Stimulated activated CD8-positive, alpha-beta memory T cell treated with anti-CD3 and anti-CD28 coated beads, Interleukin-7, amount 100 ng/mL, for 48 hours (primary cell): Measurements from ENCODE around the gene NKPD1.

ENCODE experiments used
- DNase-seq, 2 donors: peaks; one replicate each; pipeline ENCODE4 v3.0.0-alpha.2; 2020; ENCODE audit warnings: low read depth in 1 of 2; ENCODE audit errors: extremely low read depth in 1 of 2

Gene NKPD1

GRCh38 chr19:45156751-45157150, 4.0 kb downstream of the NKPD1 start:
- DNase-seq = no peak

- no peak for DNase-seq
Measured at GRCh38 chr19:45156011-45156630, 4.7 kb downstream of the NKPD1 start.

- no peak for DNase-seq
Measured at GRCh38 chr19:45154064-45154827, 6.5 kb downstream of the NKPD1 start.

GRCh38 chr19:45153339-45154063, 7.3 kb downstream of the NKPD1 start:
- no peak for DNase-seq

GRCh38 chr19:45152504-45153338, 8.1 kb downstream of the NKPD1 start:
- no peak for DNase-seq

- DNase-seq = no peak
Measured at GRCh38 chr19:45151821-45152503, 8.8 kb downstream of the NKPD1 start.

GRCh38 chr19:45151320-45151719, 9.5 kb downstream of the NKPD1 start:
- no peak for DNase-seq

GRCh38 chr19:45150751-45151281, 10.0 kb downstream of the NKPD1 start:
- DNase-seq = no peak

GRCh38 chr19:45150180-45150579, 10.6 kb downstream of the NKPD1 start:
- no peak for DNase-seq

- no peak for DNase-seq
Measured at GRCh38 chr19:45149129-45149528, 11.7 kb downstream of the NKPD1 start.

GRCh38 chr19:45147835-45148676, 12.7 kb downstream of the NKPD1 start:
- no peak for DNase-seq

- DNase-seq = no peak
Measured at GRCh38 chr19:45146741-45147205, 14.0 kb downstream of the NKPD1 start.

GRCh38 chr19:45146251-45146650, 14.5 kb downstream of the NKPD1 start:
- DNase-seq = no peak

GRCh38 chr19:45145270-45146189, 15.3 kb downstream of the NKPD1 start:
- no peak for DNase-seq

GRCh38 chr19:45144431-45145269, 16.1 kb downstream of the NKPD1 start:
- DNase-seq = no peak

GRCh38 chr19:45142726-45143110, 18.1 kb downstream of the NKPD1 start:
- no peak for DNase-seq

GRCh38 chr19:45142016-45142725, 18.6 kb downstream of the NKPD1 start:
- no peak for DNase-seq
